MCF 10A (cell line): Measurements from ENCODE around the gene TMEM126A. TPM values are rescaled to one million over a fixed set of nuclear protein-coding genes. Genes with fewer than 3 reads are reported as not detected.

Experiments used
- BruUV-seq: library from RNA; stranded (reverse); fragments of 400-500 nt; replicated peaks from 2 replicates; lab custom pipeline; 2021; lab: Mats Ljungman, UMichigan
- CTCF ChIA-PET: fragments of 300-600 bp; sonication (Branson Sonifier 250); formaldehyde crosslinking; extraction: SDS; loops from one replicate; lab custom pipeline; 2021; ENCODE audit warnings: antibody characterized with exemption, inconsistent platforms; lab: Yijun Ruan, JAX
- POLR2A ChIA-PET: fragments of 300-600, 350-650 bp; sonication (Branson Sonifier 250); formaldehyde crosslinking; extraction: SDS; loops from one replicate; lab custom pipeline; 2020; ENCODE audit warnings: antibody characterized with exemption, inconsistent platforms; lab: Yijun Ruan, JAX
- DNase-seq: peaks from one replicate; pipeline ENCODE4 v3.0.0-alpha.2; 2018; ENCODE audit not compliant: unreplicated experiment
- H3K27ac Mint-ChIP-seq: one replicate; pipeline ENCODE4 v1.8.0; 2022; ENCODE audit warnings: mild to moderate bottlenecking, low read depth, mixed read lengths; ENCODE audit not compliant: unreplicated experiment
- H3K27me3 Mint-ChIP-seq: one replicate; pipeline ENCODE4 v1.8.0; 2022; ENCODE audit warnings: mixed read lengths; ENCODE audit not compliant: insufficient read depth, unreplicated experiment
- H3K36me3 Mint-ChIP-seq: one replicate; pipeline ENCODE4 v1.8.0; 2022; ENCODE audit warnings: mild to moderate bottlenecking, moderate library complexity, mixed read lengths; ENCODE audit not compliant: insufficient read depth, unreplicated experiment
- H3K4me1 Mint-ChIP-seq: one replicate; pipeline ENCODE4 v1.8.0; 2022; ENCODE audit warnings: mixed read lengths; ENCODE audit not compliant: insufficient read depth, unreplicated experiment
- H3K4me3 Mint-ChIP-seq: one replicate; pipeline ENCODE4 v1.8.0; 2022; ENCODE audit warnings: mild to moderate bottlenecking, moderate library complexity, mixed read lengths; ENCODE audit not compliant: unreplicated experiment
- H3K9me3 Mint-ChIP-seq: one replicate; pipeline ENCODE4 v1.8.0; 2022; ENCODE audit warnings: mixed read lengths; ENCODE audit not compliant: unreplicated experiment
- intact Hi-C: fragments of 100-400 bp; cut with micrococcal nuclease; formaldehyde crosslinking; loops from 2 replicates; pipeline ENCODE4 v1.14.1; 2022
- total RNA-seq: library from RNA; stranded (reverse); gene quantifications from 2 replicates; pipeline ENCODE4 v1.2.3, GENCODE V29; 2022
- TF ChIP-seq, protein P1 (sequence below): fragments of 200-600 bp; IDR thresholded peaks from one replicate; pipeline ENCODE4 v1.8.0; 2022; ENCODE audit warnings: antibody characterized with exemption, mild to moderate bottlenecking; ENCODE audit not compliant: unreplicated experiment

The TMEM126A gene
- total RNA-seq, 1 experiment from 2014 or later: 33.5 TPM

GRCh38 chr11:85656777-85657176 is 9.0 kb downstream of the TMEM126A start:
- no peaks in the 10 kb centered on the region for H3K9me3 Mint-ChIP-seq
- TF ChIP-seq, protein P1, sequence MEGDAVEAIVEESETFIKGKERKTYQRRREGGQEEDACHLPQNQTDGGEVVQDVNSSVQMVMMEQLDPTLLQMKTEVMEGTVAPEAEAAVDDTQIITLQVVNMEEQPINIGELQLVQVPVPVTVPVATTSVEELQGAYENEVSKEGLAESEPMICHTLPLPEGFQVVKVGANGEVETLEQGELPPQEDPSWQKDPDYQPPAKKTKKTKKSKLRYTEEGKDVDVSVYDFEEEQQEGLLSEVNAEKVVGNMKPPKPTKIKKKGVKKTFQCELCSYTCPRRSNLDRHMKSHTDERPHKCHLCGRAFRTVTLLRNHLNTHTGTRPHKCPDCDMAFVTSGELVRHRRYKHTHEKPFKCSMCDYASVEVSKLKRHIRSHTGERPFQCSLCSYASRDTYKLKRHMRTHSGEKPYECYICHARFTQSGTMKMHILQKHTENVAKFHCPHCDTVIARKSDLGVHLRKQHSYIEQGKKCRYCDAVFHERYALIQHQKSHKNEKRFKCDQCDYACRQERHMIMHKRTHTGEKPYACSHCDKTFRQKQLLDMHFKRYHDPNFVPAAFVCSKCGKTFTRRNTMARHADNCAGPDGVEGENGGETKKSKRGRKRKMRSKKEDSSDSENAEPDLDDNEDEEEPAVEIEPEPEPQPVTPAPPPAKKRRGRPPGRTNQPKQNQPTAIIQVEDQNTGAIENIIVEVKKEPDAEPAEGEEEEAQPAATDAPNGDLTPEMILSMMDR: no peak
- no TSS peak for BruUV-seq
- intact Hi-C loops: no loop called here
- no peaks in the 10 kb centered on the region for H3K27me3 Mint-ChIP-seq
- no peak for DNase-seq
- H3K27ac Mint-ChIP-seq: no peak overlapping the region
- POLR2A ChIA-PET: interaction anchor here (2.1 to 12.0 kb wide), 3 partner anchors 4 to 29 kb away, joined by 7 to 254 read pairs (median 254); partner anchors contain the start of genes CREBZF, TMEM126A and TMEM126B
- no peak overlapping the region for H3K4me3 Mint-ChIP-seq
- peaks cover 28% of the 10 kb centered on the region for H3K4me1 Mint-ChIP-seq
- CTCF ChIA-PET: interaction anchor here (0.6 kb wide), 1 partner anchor 167 kb away, joined by 3 read pairs; no protein-coding TSS in a partner anchor
- H3K36me3 Mint-ChIP-seq: peaks cover 68% of the 10 kb centered on the region

GRCh38 chr11:85658180-85658579 is 10.4 kb downstream of the TMEM126A start:
- ChIA-PET CTCF (no interaction called here), POLR2A (interaction anchor here (0.5 to 10.2 kb wide), 4 partner anchors 8 to 602 kb away, joined by 3 to 254 read pairs (median 23); partner anchors contain the start of genes DLG2, TMEM126A and TMEM126B)
- Mint-ChIP-seq H3K4me3 (no peak overlapping the region), H3K36me3 (peaks cover 76% of the 10 kb centered on the region), H3K4me1 (peaks cover 35% of the 10 kb centered on the region), H3K27me3 (no peaks in the 10 kb centered on the region), H3K9me3 (no peaks in the 10 kb centered on the region), H3K27ac (no peak overlapping the region)
- intact Hi-C loops: no loop called here
- BruUV-seq: no TSS peak
- TF ChIP-seq, protein P1: no peak
- DNase-seq: no peak

- Mint-ChIP-seq H3K9me3 (no peaks in the 10 kb centered on the region), H3K27ac (no peak overlapping the region), H3K27me3 (no peaks in the 10 kb centered on the region), H3K36me3 (peaks cover 77% of the 10 kb centered on the region), H3K4me1 (peaks cover 33% of the 10 kb centered on the region), H3K4me3 (peak overlapping the region; percentile 95)
- intact Hi-C loops: no loop called here
- BruUV-seq: no TSS peak
- TF ChIP-seq, protein P1: no peak
- CTCF ChIA-PET: no interaction called here
- POLR2A ChIA-PET: interaction anchor here (1.0 to 10.2 kb wide), 3 partner anchors 12 to 584 kb away, joined by 5 to 254 read pairs (median 42); partner anchors contain the start of genes DLG2, TMEM126A and TMEM126B
- DNase-seq: no peak
These were observed 14.4 kb downstream of the TMEM126A start for GRCh38 chr11:85661972-85662664.

- H3K27me3 Mint-ChIP-seq: no peaks in the 10 kb centered on the region
- BruUV-seq: TSS peak; percentile 29
- peak overlapping the region; percentile 95 for H3K4me3 Mint-ChIP-seq
- intact Hi-C loops: no loop called here
- DNase-seq: no peak
- TF ChIP-seq, protein P1: no peak
- peaks cover 66% of the 10 kb centered on the region for H3K36me3 Mint-ChIP-seq
- CTCF ChIA-PET: interaction anchor here (0.5 to 1.0 kb wide), 2 partner anchors 14 to 555 kb away, joined by 3 to 5 read pairs; no protein-coding TSS in a partner anchor
- peak overlapping the region; percentile 95 for H3K27ac Mint-ChIP-seq
- H3K4me1 Mint-ChIP-seq: peaks cover 33% of the 10 kb centered on the region
- POLR2A ChIA-PET: interaction anchor here (0.6 to 10.2 kb wide), 10 partner anchors 13 to 965 kb away, joined by 3 to 254 read pairs (median 4); partner anchors contain the start of genes DLG2, HIKESHI, TMEM126A and TMEM126B
- H3K9me3 Mint-ChIP-seq: no peaks in the 10 kb centered on the region
These were observed 15.4 kb downstream of the TMEM126A start for GRCh38 chr11:85663080-85663752.
